Activated naive CD4-positive, alpha-beta T cell treated with anti-CD3 and anti-CD28 coated beads, Interleukin-2, amount 10 ng/mL, durations not matched to agents 7 days and 5 days (primary cell): ENCODE results near the gene MTFP1.

Source experiments
- CTCF ChIA-PET: fragments of 350-600 bp; sonication (Branson Sonifier 250); formaldehyde crosslinking; loops from one replicate; lab custom pipeline; 2021; ENCODE audit warnings: antibody characterized with exemption; lab: Charles Lee
- DNase-seq: peaks from one replicate; pipeline ENCODE4 v3.0.0-alpha.2; 2020
- H3K27ac Mint-ChIP-seq: one replicate; pipeline ENCODE4 v1.8.0; 2021; ENCODE audit warnings: mild to moderate bottlenecking, moderate library complexity, mixed read lengths
- H3K27me3 Mint-ChIP-seq: one replicate; pipeline ENCODE4 v1.8.0; 2021; ENCODE audit warnings: mild to moderate bottlenecking, mixed read lengths
- H3K36me3 Mint-ChIP-seq: one replicate; pipeline ENCODE4 v1.8.0; 2021; ENCODE audit warnings: mixed read lengths
- H3K4me1 Mint-ChIP-seq: one replicate; pipeline ENCODE4 v1.8.0; 2021; ENCODE audit warnings: mixed read lengths
- H3K4me3 Mint-ChIP-seq: one replicate; pipeline ENCODE4 v1.8.0; 2021; ENCODE audit warnings: mild to moderate bottlenecking, moderate library complexity, mixed read lengths
- H3K9me3 Mint-ChIP-seq: one replicate; pipeline ENCODE4 v1.8.0; 2021; ENCODE audit warnings: mixed read lengths

The MTFP1 gene, protein sequence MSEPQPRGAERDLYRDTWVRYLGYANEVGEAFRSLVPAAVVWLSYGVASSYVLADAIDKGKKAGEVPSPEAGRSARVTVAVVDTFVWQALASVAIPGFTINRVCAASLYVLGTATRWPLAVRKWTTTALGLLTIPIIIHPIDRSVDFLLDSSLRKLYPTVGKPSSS

DNA sequence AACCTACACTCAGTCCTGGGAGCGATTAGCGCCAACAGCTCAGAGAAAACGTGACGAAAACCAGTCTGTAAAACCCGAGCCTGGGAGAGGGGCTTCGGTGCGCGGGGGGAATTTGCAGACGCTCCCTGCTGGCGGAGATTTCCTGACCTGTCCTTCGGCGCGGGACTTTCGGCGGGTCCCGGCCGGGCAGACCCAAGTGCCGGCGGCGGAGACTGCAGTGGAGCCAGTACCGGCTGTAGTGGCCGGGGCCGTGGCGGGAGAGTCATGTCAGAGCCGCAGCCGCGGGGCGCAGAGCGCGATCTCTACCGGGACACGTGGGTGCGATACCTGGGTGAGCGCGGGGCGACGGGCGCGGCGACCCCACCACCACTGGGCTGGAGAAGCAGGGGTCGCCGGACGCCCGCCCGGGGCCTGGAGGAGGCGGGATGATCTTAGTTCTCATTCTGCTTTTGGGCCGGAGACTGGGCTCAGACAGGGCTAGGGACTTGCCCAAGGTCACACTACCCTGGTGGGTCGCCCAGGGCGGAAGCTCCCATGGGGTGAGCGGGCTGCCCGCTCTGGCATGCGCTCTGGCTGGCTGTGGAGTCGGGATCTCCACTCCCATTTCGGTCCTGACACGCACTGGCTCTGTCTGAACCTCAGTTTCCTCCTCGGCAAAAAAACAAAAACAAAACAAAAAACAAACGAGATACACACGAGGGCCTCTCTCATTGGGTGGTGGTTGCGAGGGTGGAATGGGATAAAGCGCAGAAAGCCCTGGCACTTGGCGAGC, at the start of gene MTFP1:
TSS of gene MTFP1 (plus strand) at position 153 of the 772 bp plus-strand sequence. CDS start at position 265, 112 bp downstream.
- Mint-ChIP-seq H3K9me3 (no peaks in the 10 kb centered on the region), H3K4me3 (peak within 1 kb of the TSS; percentile 98), H3K36me3 (peaks cover 50% of the 10 kb centered on the region), H3K4me1 (peaks cover 59% of the 10 kb centered on the region), H3K27me3 (no peaks in the 10 kb centered on the region), H3K27ac (peak within 1 kb of the TSS; percentile 98)
- CTCF ChIA-PET = interaction anchor here (0.8 to 6.0 kb wide), 14 partner anchors 9 to 181 kb away, joined by 3 to 81 read pairs (median 6); partner anchors contain the start of genes SEC14L2 and TCN2
- peak; percentile 64 for DNase-seq

DNA sequence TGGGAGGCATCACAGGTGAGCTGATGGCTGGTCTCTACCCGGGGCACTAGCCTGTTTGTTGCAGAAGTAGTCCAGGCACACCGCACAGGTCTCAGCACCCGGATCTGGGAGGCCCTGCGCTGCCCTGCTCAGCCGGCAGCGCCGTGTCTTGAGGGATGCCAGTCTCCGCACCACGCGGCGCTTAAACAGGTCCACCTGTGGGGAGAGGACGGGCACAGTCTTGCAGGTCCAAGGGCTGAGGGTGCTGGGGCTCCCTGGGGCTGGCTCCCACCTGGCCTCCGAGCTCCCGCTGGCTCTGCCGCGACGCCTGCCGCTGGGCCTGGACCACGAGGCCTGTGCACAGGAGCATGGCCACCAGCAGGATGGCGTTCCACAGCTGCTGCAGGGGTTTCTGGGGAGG, 45.6 kb upstream of the MTFP1 start:
- CTCF ChIA-PET = interaction anchor here (1.8 to 2.4 kb wide), 2 partner anchors 11 to 92 kb away, joined by 9 to 13 read pairs; no protein-coding TSS in a partner anchor
- no peak overlapping the region for H3K4me3 Mint-ChIP-seq
- no peaks in the 10 kb centered on the region for H3K9me3 Mint-ChIP-seq
- H3K4me1 Mint-ChIP-seq = no peaks in the 10 kb centered on the region
- no peaks in the 10 kb centered on the region for H3K36me3 Mint-ChIP-seq
- no peak overlapping the region for H3K27ac Mint-ChIP-seq
- DNase-seq = no peak
- peaks cover 10% of the 10 kb centered on the region for H3K27me3 Mint-ChIP-seq

DNA sequence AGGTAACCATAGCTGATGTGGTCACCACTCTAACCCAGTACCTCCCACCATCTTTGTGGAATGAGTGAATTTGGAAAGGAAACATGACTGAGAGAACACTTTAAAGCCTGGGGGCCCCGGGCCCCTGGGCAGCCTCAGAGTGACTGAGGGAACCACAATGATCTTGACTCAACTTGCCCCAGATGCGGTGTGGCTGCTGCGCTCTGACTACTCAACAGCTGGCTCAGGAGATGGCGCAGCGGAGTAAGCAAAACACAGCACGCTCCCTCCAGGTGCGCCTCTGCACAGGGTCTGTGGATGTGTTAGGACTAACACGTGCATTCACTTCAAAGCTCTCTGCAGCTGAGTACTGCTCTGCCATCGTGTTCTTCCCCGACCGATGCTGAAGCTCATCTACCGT, 44.3 kb upstream of the MTFP1 start:
- Mint-ChIP-seq H3K27ac (no peak overlapping the region), H3K4me1 (peaks cover 2% of the 10 kb centered on the region), H3K4me3 (no peak overlapping the region), H3K9me3 (no peaks in the 10 kb centered on the region), H3K36me3 (no peaks in the 10 kb centered on the region), H3K27me3 (peaks cover 12% of the 10 kb centered on the region)
- CTCF ChIA-PET = interaction anchor here (2.1 to 2.4 kb wide), 2 partner anchors 10 to 93 kb away, joined by 13 to 18 read pairs; no protein-coding TSS in a partner anchor
- DNase-seq = no peak

DNA sequence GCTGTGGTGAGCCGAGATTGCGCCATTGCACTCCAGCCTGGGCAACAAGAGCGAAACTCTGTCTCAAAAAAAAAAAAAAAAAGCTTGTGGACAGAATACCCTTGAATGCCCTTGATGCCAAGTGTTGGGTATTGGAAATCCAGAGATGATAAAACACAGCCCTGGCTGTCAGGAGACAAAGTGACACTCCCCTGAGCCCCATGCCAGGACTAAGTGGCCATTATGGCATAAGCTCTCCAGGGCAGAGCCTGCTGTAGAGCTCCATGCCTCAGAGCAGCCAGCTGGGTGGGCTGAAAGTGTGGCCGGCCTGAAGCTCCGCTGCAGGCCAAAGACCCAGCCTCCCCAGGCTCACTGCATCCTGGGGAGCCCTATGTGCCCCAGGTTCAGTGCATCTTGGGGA, 43.2 kb upstream of the MTFP1 start:
- Mint-ChIP-seq H3K36me3 (no peaks in the 10 kb centered on the region), H3K4me1 (peaks cover 9% of the 10 kb centered on the region), H3K4me3 (no peak overlapping the region), H3K27me3 (peaks cover 19% of the 10 kb centered on the region), H3K9me3 (no peaks in the 10 kb centered on the region), H3K27ac (no peak overlapping the region)
- DNase-seq = no peak
- CTCF ChIA-PET = interaction anchor here (2.1 to 2.4 kb wide), 2 partner anchors 9 to 95 kb away, joined by 13 to 18 read pairs; no protein-coding TSS in a partner anchor

DNA sequence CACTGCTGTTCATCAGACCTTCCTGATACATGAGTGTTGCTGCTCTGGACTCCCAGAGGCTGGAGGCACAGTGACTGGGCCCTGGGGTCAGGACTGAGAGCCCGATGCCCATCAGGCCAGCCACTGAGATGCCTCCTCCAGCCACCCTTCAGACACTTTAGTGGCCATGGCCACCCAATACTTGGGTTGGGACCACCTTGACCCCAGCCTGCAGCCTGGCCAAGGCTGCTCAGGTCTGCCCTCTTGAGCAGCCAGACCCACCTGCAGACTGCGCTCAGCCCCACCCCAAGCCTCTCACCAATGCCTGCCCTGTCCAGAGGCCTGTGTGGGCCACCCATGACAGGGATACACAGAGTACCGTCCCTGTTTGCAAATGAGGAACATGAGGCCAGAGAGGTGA, 42.5 kb upstream of the MTFP1 start:
- CTCF ChIA-PET = interaction anchor here (2.1 to 9.6 kb wide), 2 partner anchors 95 kb away, joined by 18 to 252 read pairs; partner anchors contain the start of gene CASTOR1
- Mint-ChIP-seq H3K36me3 (no peaks in the 10 kb centered on the region), H3K27ac (no peak overlapping the region), H3K27me3 (peaks cover 23% of the 10 kb centered on the region), H3K4me1 (peaks cover 12% of the 10 kb centered on the region), H3K4me3 (no peak overlapping the region), H3K9me3 (no peaks in the 10 kb centered on the region)
- no peak for DNase-seq

DNA sequence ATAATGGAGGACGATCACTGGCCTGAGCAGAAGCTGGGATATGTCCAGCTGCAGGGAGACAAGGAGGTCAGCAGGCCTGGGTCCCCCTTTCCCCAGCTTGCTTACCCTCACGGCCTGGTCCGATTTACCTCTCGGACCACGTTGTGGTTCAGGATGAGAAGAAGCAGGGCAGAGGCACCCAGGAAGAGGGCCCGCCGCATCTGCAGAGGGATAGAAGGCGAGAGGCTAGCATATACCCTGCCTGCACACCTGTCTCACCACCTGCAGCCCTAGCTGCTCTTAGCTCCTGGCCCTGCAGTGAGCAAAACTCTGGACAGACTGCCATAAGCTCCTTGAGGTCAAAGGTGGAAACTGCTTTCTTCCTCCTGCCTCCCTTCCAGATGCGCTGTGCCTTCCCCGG, 39.6 kb upstream of the MTFP1 start:
- H3K27me3 Mint-ChIP-seq = peaks cover 20% of the 10 kb centered on the region
- H3K9me3 Mint-ChIP-seq = peaks cover 4% of the 10 kb centered on the region
- no peak overlapping the region for H3K27ac Mint-ChIP-seq
- peaks cover 19% of the 10 kb centered on the region for H3K4me1 Mint-ChIP-seq
- CTCF ChIA-PET = interaction anchor here (0.7 to 9.6 kb wide), 8 partner anchors 17 to 278 kb away, joined by 3 to 252 read pairs (median 4); partner anchors contain the start of gene CASTOR1
- H3K4me3 Mint-ChIP-seq = peak overlapping the region; percentile 78
- no peaks in the 10 kb centered on the region for H3K36me3 Mint-ChIP-seq
- DNase-seq = no peak

DNA sequence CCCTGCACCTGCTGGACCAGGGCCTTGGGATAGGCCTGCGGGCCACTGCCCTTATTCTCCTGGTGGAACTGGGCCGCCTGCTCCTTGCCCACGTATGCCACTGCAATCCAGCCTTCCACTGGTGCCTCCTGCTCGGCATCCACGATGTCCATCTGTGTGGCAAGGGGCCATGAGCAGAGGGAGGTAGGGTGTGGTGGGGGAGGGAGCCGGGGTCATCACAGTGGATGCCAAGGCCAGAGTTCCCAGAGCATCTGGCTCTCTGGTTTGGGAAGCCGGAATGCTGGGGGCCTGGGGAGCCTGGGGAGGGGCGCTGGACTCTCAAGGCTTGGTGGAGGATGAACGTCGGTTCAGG, 39.0 kb upstream of the MTFP1 start:
- Mint-ChIP-seq H3K36me3 (no peaks in the 10 kb centered on the region), H3K27ac (peak overlapping the region; percentile 28), H3K4me3 (peak overlapping the region; percentile 78), H3K4me1 (peaks cover 25% of the 10 kb centered on the region), H3K9me3 (peaks cover 4% of the 10 kb centered on the region), H3K27me3 (peaks cover 16% of the 10 kb centered on the region)
- DNase-seq = no peak
- CTCF ChIA-PET = interaction anchor here (0.8 to 9.6 kb wide), 6 partner anchors 18 to 280 kb away, joined by 4 to 252 read pairs (median 5); partner anchors contain the start of gene CASTOR1

DNA sequence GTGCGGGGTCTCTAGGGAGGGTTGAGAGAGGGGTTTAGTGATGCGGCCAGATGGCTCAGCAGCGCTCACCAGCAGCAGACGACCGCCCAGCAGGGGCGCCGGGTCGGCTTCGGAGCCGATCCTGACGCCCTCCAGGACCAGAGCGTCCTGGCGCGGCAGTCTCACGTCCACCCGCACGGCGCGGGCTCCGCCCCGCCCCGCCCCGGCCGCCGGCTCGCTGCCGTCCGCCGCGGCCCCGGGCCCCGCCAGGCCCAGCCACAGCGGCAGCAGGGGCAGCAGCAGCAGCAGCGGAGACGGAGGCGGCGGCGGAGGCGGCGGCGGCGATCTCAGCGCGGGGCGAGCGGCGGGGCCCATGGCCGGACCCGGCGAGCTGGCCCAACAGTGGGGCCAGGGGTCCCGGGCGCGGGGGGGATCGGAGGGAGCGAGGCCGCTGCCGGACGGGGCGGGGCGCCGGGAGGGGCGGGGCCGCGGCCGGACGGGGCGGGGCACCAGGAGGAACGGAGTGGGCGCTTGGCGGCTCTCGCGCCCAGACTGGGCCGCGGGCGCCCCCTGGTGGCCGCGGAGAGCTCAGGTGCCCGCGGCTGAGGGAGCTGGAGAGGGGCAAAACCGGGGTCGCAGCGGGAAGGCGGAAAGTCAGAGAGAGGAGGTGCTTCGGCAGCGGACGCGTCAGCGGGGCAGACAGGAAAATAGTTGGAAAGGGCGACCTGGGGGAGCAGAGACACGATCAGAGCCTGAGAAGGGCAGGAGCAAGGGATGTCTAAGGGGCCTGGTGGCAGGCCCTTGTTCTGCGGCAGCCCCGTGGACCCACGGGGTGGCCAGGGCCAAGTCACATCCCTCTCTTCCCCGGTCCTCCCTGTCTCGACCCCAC, 38.4 kb upstream of the MTFP1 start, which contains the start of gene RNF215:
TSS of gene RNF215 (minus strand) at position 452 of the 868 bp plus-strand sequence. CDS start at position 354, 98 bp downstream.
- Mint-ChIP-seq H3K9me3 (peaks cover 4% of the 10 kb centered on the region), H3K4me3 (peak within 1 kb of the TSS; percentile 79), H3K36me3 (no peaks in the 10 kb centered on the region), H3K27ac (peak within 1 kb of the TSS; percentile 76), H3K27me3 (peaks cover 13% of the 10 kb centered on the region), H3K4me1 (peaks cover 31% of the 10 kb centered on the region)
- CTCF ChIA-PET = interaction anchor here (0.6 to 9.6 kb wide), 14 partner anchors 23 to 281 kb away, joined by 3 to 252 read pairs (median 4); partner anchors contain the start of gene CASTOR1
- DNase-seq = peak; percentile 82

DNA sequence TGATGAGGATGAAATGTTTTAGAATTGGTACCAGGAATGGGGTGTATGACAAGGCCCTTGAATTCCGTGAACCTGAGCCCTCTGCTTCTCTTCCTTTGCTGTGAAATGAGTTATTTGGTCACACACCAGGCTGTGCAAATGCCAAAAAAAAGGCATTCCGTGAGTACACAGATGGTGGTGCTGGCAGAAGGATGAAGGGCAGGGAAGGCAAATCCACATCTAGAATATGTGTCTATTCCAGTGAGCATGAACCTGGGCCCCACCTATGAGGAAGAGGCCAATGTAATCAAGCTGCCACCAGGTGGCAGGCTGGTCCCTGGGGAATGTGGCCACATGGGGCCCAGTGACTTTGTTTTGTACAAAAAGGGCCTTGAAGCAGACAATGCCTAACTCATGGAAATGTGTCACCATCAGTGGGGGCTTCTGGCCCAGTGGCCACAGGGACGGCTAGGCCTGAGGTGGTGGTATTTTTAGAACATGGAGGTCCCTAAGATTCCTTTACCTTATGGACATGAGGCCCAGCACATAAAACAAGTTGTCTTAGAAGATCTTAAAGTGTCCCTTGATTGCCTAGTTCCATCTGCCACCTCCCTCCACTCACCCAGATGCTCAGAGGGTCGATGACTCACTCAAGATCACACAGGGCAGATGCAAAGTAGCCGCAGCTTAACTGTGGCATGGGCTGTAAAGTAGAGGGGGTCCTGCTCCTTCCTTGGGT, 34.4 kb upstream of the MTFP1 start:
- CTCF ChIA-PET = interaction anchor here (0.6 to 9.6 kb wide), 23 partner anchors 8 to 364 kb away, joined by 3 to 252 read pairs (median 4); partner anchors contain the start of genes CASTOR1 and MTFP1
- peaks cover 55% of the 10 kb centered on the region for H3K4me1 Mint-ChIP-seq
- H3K9me3 Mint-ChIP-seq = peaks cover 4% of the 10 kb centered on the region
- DNase-seq = peak; percentile 85
- peaks cover 12% of the 10 kb centered on the region for H3K27me3 Mint-ChIP-seq
- H3K27ac Mint-ChIP-seq = peak overlapping the region; percentile 78
- no peak overlapping the region for H3K4me3 Mint-ChIP-seq
- no peaks in the 10 kb centered on the region for H3K36me3 Mint-ChIP-seq

DNA sequence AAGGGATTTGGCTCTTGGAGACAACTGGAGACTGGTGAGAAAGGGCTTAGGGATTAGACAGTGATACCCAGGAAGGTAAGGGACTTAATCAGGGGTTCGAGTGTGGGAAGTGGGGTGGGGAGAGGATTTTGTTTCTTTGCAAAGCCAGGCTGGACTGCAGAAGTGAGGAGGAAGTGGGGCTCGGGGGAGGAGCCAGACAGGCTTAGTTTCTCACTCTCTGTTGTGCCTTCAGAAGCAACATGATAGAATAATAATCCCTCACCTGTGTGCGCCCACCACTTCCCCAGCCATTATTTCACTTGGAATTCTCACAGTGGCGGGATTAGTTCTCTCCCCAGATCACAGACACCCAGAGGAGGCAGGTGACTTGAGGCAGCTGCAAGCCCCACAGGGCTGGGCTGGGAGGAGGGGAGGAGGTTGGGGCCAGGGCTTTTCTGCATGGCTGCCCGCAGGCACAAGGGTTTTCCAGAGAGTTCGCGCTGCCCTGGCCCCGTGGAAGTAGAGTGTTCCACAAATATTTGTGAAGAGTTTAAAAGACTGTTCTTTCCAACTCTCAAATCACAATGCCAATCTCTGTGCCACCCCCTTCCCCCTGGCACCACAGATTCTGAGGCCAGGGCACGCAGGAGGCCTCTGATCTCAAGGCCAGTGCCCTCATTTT, 32.8 kb upstream of the MTFP1 start:
- no peak overlapping the region for H3K4me3 Mint-ChIP-seq
- CTCF ChIA-PET = interaction anchor here (0.7 to 9.6 kb wide), 10 partner anchors 32 to 362 kb away, joined by 3 to 252 read pairs (median 6); partner anchors contain the start of genes CASTOR1 and MTFP1
- DNase-seq = no peak
- peak overlapping the region; percentile 40 for H3K27ac Mint-ChIP-seq
- H3K9me3 Mint-ChIP-seq = peaks cover 4% of the 10 kb centered on the region
- peaks cover 16% of the 10 kb centered on the region for H3K27me3 Mint-ChIP-seq
- no peaks in the 10 kb centered on the region for H3K36me3 Mint-ChIP-seq
- peaks cover 54% of the 10 kb centered on the region for H3K4me1 Mint-ChIP-seq

DNA sequence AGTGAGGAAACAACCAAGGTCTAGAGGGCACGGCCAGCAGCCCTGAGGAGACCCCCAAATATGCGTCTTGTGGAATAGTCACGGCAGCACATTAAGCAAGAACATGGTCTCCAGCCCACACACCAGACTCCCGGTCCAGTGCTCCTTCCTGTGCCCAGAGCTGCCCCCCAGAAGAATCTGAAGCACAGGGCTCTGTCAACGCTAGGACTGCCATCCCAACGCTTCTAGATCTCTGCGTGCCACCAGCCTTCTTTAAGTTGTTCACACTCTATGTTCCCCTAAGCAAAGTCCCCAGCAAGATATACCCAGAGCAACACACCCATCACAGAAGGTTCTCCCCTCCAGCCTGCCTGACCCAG, 32.3 kb upstream of the MTFP1 start:
- Mint-ChIP-seq H3K36me3 (no peaks in the 10 kb centered on the region), H3K4me1 (peaks cover 58% of the 10 kb centered on the region), H3K27ac (no peak overlapping the region)

DNA sequence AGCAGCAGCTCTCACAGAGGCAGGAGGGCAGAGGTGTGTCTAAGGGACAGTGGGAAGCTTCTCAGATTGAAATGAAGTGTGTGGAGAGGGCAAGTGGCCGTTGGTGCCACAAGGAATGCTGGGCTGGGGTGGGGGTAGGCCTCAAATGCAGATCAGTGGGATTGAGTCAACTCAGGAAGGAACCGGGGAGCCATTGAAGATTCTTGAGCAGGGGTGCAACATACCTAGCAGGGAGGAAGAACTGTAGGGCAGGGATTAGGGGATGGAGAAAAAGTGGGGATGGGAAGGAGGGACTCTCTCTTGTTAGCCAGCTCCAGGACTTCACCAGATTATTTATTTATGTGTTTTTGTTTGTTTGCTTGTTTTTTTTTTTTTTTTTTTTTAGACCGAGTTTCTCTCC, 31.7 kb upstream of the MTFP1 start:
- CTCF ChIA-PET = interaction anchor here (1.5 to 6.8 kb wide), 4 partner anchors 31 to 131 kb away, joined by 3 to 81 read pairs (median 32); partner anchors contain the start of gene MTFP1
- no peak for DNase-seq
- Mint-ChIP-seq H3K4me1 (peaks cover 60% of the 10 kb centered on the region), H3K27me3 (peaks cover 25% of the 10 kb centered on the region), H3K4me3 (no peak overlapping the region), H3K27ac (peak overlapping the region; percentile 70), H3K9me3 (peaks cover 4% of the 10 kb centered on the region), H3K36me3 (no peaks in the 10 kb centered on the region)

More for the DNA sequence above, 32.3 kb upstream of the MTFP1 start:
- H3K9me3 Mint-ChIP-seq = peaks cover 4% of the 10 kb centered on the region
- no peak for DNase-seq
- CTCF ChIA-PET = interaction anchor here (1.5 to 6.8 kb wide), 3 partner anchors 31 to 105 kb away, joined by 6 to 81 read pairs (median 57); partner anchors contain the start of gene MTFP1
- H3K27me3 Mint-ChIP-seq = peaks cover 21% of the 10 kb centered on the region
- no peak overlapping the region for H3K4me3 Mint-ChIP-seq
